ACC112 (cell line): Measurements from ENCODE around the gene MCRIP2.

Experiments
- H2AFZ ChIP-seq: fragments of 200-600 bp; sonication (generic); one replicate; pipeline ENCODE4 v1.6.0; 2017; ENCODE audit warnings: antibody characterized with exemption, low read length; ENCODE audit not compliant: unreplicated experiment
- H3K27ac ChIP-seq: fragments of 200-600 bp; sonication (generic); 2 replicates; pipeline ENCODE4 v1.5.1; 2014; ENCODE audit warnings: low read depth, mild to moderate bottlenecking, antibody characterized with exemption, low read length, moderate library complexity
- H3K27me3 ChIP-seq: fragments of 200-600 bp; sonication (generic); 2 replicates; pipeline ENCODE4 v1.6.1; 2014; ENCODE audit warnings: mild to moderate bottlenecking, antibody characterized with exemption, low read length, moderate library complexity, mixed read lengths; ENCODE audit not compliant: insufficient read depth
- H3K36me3 ChIP-seq: fragments of 200-600 bp; sonication (generic); 2 replicates; pipeline ENCODE4 v1.6.1; 2016; ENCODE audit warnings: mild to moderate bottlenecking, antibody characterized with exemption, low read length, moderate library complexity, mixed read lengths; ENCODE audit not compliant: insufficient read depth
- H3K4me1 ChIP-seq: fragments of 200-600 bp; sonication (generic); one replicate; pipeline ENCODE4 v1.6.1; 2016; ENCODE audit warnings: low read length, mixed read lengths; ENCODE audit not compliant: insufficient read depth, unreplicated experiment, control insufficient read depth
- H3K4me3 ChIP-seq: fragments of 200-600 bp; sonication (generic); 2 replicates; pipeline ENCODE4 v1.5.1; 2014; ENCODE audit warnings: mild to moderate bottlenecking, low read depth, low read length
- H3K79me2 ChIP-seq: fragments of 200-600 bp; sonication (generic); one replicate; pipeline ENCODE4 v1.6.0; 2016; ENCODE audit warnings: low read length; ENCODE audit not compliant: control insufficient read depth, unreplicated experiment, insufficient read depth

MCRIP2 gene

DNA sequence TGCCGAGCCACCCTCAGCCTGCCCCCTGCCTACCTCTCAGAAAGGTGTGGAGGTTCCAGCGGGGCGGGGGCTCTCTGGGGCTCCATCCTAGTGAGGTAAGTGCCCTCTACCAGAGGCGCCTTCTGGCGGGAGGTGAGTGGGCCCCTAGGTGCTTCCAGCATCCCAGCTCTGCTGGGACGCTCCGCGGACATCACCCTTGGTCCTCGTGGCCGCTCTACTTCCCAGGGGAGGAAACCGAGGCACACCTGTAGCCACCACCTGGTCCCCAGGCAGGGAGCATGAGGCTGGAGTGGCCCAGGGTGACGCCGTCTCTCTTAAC lies 1.4 kb downstream of the MCRIP2 start:
- H3K27ac ChIP-seq, result no peak overlapping the region
- peaks cover 12% of the 10 kb centered on the region for H3K79me2 ChIP-seq
- H3K4me1 ChIP-seq, result peaks cover 17% of the 10 kb centered on the region
- no peaks in the 10 kb centered on the region for H3K27me3 ChIP-seq
- H3K36me3 ChIP-seq, result no peaks in the 10 kb centered on the region
- H3K4me3 ChIP-seq, result peak overlapping the region; percentile 83
- H2AFZ ChIP-seq, result no peak overlapping the region

- H3K4me3 ChIP-seq, result no peak overlapping the region
- no peaks in the 10 kb centered on the region for H3K36me3 ChIP-seq
- H2AFZ ChIP-seq, result no peak overlapping the region
- peaks cover 17% of the 10 kb centered on the region for H3K4me1 ChIP-seq
- no peak overlapping the region for H3K27ac ChIP-seq
- peaks cover 12% of the 10 kb centered on the region for H3K79me2 ChIP-seq
- H3K27me3 ChIP-seq, result no peaks in the 10 kb centered on the region
These were observed 2.9 kb downstream of the MCRIP2 start for GRCh38 chr16:644556-644955.

DNA sequence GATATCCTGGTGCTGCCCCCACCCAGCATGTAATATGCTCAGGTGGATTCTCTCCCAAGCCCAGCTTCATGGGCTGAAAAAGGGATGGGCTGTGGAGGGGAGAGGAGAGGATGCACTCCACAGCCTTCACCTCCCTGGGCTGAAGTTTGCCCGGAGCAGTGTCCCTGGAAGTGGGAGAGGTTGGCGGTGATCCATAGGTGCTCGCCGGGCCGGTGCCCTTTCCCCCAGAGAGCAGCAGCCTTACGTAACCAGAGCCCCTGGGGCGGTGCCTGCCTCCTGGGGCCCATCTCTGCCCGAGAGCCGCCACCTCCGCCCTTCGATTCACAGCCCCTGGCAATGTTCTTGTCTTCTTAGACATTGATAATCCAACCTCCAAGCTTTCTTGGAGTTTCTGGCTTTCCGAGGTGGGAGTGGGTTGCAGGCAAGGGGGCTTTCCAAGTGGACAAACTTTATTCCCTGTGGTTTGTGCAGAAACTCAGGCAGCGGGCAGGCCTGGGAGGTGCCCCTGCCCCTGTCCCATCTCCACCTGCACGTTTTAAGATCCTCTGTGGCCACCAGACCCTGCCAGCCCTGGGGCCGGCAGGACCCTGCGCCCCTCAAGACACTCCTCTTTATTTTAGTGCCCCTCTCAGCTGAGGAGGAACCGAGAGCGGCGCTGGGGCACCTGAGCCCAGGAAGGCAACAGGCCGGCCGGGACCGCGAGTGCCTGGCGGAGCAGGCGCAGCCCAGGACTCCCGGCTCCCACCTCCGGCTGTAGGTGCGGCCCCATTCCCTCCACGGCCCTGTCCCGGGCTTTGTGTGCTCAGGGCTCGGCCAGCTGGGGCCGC lies 4.4 kb downstream of the MCRIP2 start:
- no peak overlapping the region for H2AFZ ChIP-seq
- peaks cover 21% of the 10 kb centered on the region for H3K4me1 ChIP-seq
- no peak overlapping the region for H3K4me3 ChIP-seq
- no peak overlapping the region for H3K27ac ChIP-seq
- H3K79me2 ChIP-seq, result peaks cover 14% of the 10 kb centered on the region
- no peaks in the 10 kb centered on the region for H3K36me3 ChIP-seq
- H3K27me3 ChIP-seq, result no peaks in the 10 kb centered on the region

DNA sequence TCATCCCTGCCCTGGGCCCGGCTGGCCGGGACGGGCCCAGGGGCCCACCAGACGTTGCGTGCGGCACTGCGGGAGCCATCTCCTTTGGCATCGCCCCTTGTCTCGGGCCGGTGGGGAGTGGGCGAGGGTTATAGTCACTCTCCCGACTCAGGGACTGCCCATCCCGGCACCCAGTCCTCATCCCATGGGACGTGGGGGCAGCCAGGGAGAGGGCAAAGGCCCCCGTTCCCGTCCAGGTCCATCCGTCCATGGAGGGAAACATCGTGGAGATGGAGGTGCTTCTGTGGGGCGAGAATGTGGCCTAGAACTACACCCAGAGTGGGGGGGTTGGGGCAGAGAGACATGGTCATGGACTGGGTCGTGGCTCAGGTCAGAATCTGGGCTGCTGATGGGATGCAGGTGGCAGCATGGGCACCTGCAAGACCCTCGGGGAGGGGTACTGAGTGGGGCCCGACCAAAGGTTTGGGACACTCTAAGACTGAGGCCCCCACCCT lies 5.1 kb downstream of the MCRIP2 start:
- H3K27ac ChIP-seq, result no peak overlapping the region
- no peaks in the 10 kb centered on the region for H3K36me3 ChIP-seq
- peaks cover 21% of the 10 kb centered on the region for H3K4me1 ChIP-seq
- peaks cover 14% of the 10 kb centered on the region for H3K79me2 ChIP-seq
- no peaks in the 10 kb centered on the region for H3K27me3 ChIP-seq
- no peak overlapping the region for H3K4me3 ChIP-seq
- no peak overlapping the region for H2AFZ ChIP-seq

DNA sequence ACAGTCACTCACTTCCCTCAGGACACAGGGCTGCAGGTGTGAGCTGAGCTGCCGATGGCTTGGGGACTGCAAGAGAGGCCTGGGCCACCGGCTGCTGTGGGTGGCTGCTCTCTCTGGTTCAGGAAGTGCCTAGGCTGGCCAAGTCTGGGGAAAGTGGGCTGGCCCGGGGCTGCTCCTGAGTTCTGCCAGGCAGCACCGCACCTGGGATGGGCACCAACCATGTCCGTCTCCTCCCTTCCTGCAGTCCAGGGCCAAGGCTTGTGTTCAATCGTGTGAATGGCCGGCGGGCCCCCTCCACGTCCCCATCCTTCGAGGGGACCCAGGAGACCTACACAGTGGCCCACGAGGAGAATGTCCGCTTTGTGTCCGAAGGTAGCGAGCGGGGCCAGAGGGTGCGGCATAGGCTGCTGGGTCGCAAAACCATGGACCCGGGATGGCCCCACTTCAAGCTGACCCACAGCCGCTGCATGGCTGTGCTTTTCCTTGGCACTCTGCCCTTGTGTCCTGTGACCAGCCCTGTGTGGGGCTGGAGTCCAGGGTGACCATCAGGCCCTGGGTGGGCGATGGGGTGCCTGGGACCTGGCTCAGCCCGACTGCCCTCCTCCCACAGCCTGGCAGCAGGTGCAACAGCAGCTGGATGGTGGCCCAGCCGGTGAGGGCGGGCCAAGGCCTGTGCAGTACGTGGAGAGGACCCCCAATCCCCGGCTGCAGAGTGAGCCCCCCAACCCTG lies 5.7 kb downstream of the MCRIP2 start:
- H2AFZ ChIP-seq, result no peak overlapping the region
- no peaks in the 10 kb centered on the region for H3K36me3 ChIP-seq
- peaks cover 13% of the 10 kb centered on the region for H3K79me2 ChIP-seq
- H3K27ac ChIP-seq, result no peak overlapping the region
- no peak overlapping the region; the same call in 1 of the 2 replicates for H3K4me3 ChIP-seq
- H3K4me1 ChIP-seq, result peaks cover 21% of the 10 kb centered on the region
- no peaks in the 10 kb centered on the region for H3K27me3 ChIP-seq

GRCh38 chr16:648071-648780 lies 6.6 kb downstream of the MCRIP2 start:
- H3K27ac ChIP-seq, result peak overlapping the region; percentile 81
- peaks cover 6% of the 10 kb centered on the region for H3K79me2 ChIP-seq

DNA sequence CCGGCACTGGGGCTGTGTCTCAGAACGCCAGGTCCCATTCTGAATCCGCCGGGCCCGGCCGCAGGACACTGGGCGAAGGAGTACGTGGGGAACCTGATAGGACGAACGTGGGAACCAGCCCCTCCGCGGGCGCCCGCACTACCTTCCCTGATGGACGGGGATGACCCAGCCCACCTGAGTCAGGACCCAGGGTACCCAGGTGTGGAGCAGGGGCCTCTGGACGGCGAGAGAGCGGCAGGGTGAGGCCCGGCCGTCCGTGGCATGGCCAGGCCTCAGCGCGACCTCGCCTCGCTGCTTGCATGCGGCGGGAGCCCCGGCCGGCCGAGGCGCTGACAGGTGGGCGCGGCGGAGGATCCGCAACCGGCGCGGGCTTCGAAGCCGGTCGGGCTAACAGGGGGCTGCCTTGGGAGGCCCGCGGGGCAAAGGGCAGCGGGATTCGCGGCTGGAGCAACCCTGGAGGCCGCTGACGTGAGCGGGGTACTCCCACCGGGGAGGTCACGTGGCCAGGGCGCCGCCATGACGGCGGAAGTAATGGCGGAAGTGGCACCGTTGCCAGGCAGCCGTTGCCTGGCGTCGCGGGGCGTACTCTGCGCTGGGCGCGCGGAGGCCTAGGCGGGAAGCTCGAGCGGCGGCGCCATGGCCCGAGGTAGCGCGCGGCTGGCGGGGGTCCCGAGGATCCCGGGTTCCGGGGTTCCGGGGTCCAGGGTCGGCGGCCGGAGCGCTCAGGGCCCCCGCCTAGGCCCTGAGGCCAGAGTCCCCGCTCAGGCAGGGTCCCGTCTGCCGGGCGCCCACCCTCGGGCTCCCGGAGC lies 7.4 kb downstream of the MCRIP2 start, which contains the start of gene WDR90:
WDR90 (plus strand) TSS at position 585 of the 809 bp plus-strand sequence; CDS start at position 637, 52 bp downstream.
- H3K79me2 ChIP-seq, result peaks cover 5% of the 10 kb centered on the region
- peak within 1 kb of the TSS; percentile 81 for H3K27ac ChIP-seq
- no peaks in the 10 kb centered on the region for H3K27me3 ChIP-seq
- peaks cover 21% of the 10 kb centered on the region for H3K4me1 ChIP-seq
- no peaks in the 10 kb centered on the region for H3K36me3 ChIP-seq
- peak within 1 kb of the TSS; percentile 71 for H2AFZ ChIP-seq
- peak within 1 kb of the TSS; percentile 96 for H3K4me3 ChIP-seq

More at GRCh38 chr16:648071-648780, 6.6 kb downstream of the MCRIP2 start:
- no peaks in the 10 kb centered on the region for H3K36me3 ChIP-seq
- peak overlapping the region; percentile 96 for H3K4me3 ChIP-seq
- peak overlapping the region; percentile 71 for H2AFZ ChIP-seq
- H3K4me1 ChIP-seq, result peaks cover 21% of the 10 kb centered on the region
- no peaks in the 10 kb centered on the region for H3K27me3 ChIP-seq

DNA sequence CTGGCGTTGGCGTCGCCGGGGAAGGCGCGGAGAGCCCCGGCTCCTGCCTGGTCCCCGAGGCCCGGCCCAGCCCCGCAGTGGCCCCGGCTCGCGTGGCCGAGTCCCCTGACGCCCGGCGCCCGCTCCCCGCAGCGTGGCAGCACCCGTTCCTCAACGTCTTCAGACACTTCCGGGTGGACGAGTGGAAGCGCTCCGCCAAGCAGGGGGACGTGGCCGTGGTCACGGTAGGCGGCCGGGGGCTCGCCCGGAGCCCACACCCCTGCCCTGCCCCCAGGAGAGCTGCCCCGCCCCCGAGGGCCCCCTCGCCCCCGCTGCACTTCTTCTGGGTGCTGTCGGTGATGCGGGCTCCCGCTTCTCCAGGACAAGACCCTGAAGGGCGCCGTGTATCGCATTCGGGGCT lies 8.0 kb downstream of the MCRIP2 start:
- Histone ChIP-seq H2AFZ (peak overlapping the region; percentile 32), H3K4me3 (peak overlapping the region; percentile 96), H3K27me3 (no peaks in the 10 kb centered on the region), H3K79me2 (peaks cover 5% of the 10 kb centered on the region), H3K27ac (peak overlapping the region; percentile 81), H3K36me3 (no peaks in the 10 kb centered on the region), H3K4me1 (peaks cover 21% of the 10 kb centered on the region)

DNA sequence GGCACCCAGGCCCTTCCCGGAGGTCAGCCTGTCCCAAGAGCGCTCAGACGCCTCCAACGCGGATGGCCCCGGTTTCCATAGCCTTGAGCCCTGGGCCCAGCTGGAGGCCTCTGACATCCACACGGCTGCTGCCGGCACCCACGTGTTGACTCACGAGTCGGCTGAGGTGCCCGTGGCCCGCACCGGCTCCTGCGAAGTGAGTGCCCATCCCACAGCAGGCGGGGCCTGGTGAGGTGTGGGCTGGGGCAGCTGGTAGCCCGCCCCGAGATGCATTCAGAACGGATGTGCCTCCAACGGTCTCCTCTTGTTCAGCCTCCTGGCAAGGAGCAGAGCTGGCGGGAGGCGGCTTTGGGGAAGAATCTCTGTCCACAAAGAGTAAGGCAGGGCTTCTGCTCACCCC lies 10.2 kb downstream of the MCRIP2 start:
- H3K36me3 ChIP-seq, result no peaks in the 10 kb centered on the region
- H3K4me3 ChIP-seq, result no peak overlapping the region
- no peak overlapping the region for H2AFZ ChIP-seq
- H3K79me2 ChIP-seq, result peaks cover 3% of the 10 kb centered on the region
- H3K27me3 ChIP-seq, result no peaks in the 10 kb centered on the region
- peaks cover 10% of the 10 kb centered on the region for H3K4me1 ChIP-seq
- H3K27ac ChIP-seq, result no peak overlapping the region
